GM23248 (cell line): ENCODE data around the gene SEMA3B. TPM values are rescaled to one million over a fixed set of nuclear protein-coding genes. Genes with fewer than 3 reads are reported as not detected.

Experiments
- DNase-seq: peaks from one replicate; pipeline ENCODE4 v3.0.0-alpha.2; 2015
- H2AFZ ChIP-seq: fragments of 200-600 bp; sonication (generic); 2 replicates; pipeline ENCODE4 v1.6.1; 2016; ENCODE audit warnings: antibody characterized with exemption
- H3F3A ChIP-seq: fragments of 200-600 bp; sonication (generic); 2 replicates; pipeline ENCODE4 v1.6.1; 2016; ENCODE audit warnings: mild to moderate bottlenecking, antibody characterized with exemption, mixed run types; ENCODE audit not compliant: insufficient read depth
- H3K27ac ChIP-seq: fragments of 200-600 bp; sonication (generic); 2 replicates; pipeline ENCODE4 v1.5.1; 2016; ENCODE audit warnings: mild to moderate bottlenecking
- H3K27me3 ChIP-seq: fragments of 200-600 bp; sonication (generic); replicated peaks from 2 replicates; pipeline ENCODE4 v1.6.1; 2016; ENCODE audit warnings: mild to moderate bottlenecking; ENCODE audit not compliant: insufficient read depth
- H3K36me3 ChIP-seq: fragments of 200-600 bp; sonication (generic); 2 replicates; pipeline ENCODE4 v1.6.1; 2016; ENCODE audit warnings: low read depth, mild to moderate bottlenecking
- H3K4me1 ChIP-seq: fragments of 200-600 bp; sonication (generic); 2 replicates; pipeline ENCODE4 v1.6.1; 2016; ENCODE audit warnings: mild to moderate bottlenecking; ENCODE audit not compliant: insufficient read depth
- H3K4me2 ChIP-seq: fragments of 200-600 bp; sonication (generic); one replicate; pipeline ENCODE4 v1.6.1; 2016; ENCODE audit warnings: mild to moderate bottlenecking; ENCODE audit not compliant: unreplicated experiment
- H3K4me3 ChIP-seq: fragments of 200-600 bp; sonication (generic); 2 replicates; pipeline ENCODE4 v1.5.1; 2016; ENCODE audit warnings: mild to moderate bottlenecking
- H3K79me2 ChIP-seq: fragments of 200-600 bp; sonication (generic); 2 replicates; pipeline ENCODE4 v1.6.1; 2016; ENCODE audit warnings: mild to moderate bottlenecking; ENCODE audit not compliant: insufficient read depth
- H3K9ac ChIP-seq: fragments of 200-600 bp; sonication (generic); 2 replicates; pipeline ENCODE4 v1.6.1; 2016; ENCODE audit warnings: mild to moderate bottlenecking
- H3K9me2 ChIP-seq: fragments of 200-600 bp; sonication (generic); 2 replicates; pipeline ENCODE4 v1.6.1; 2016; ENCODE audit warnings: mixed run types, mild to moderate bottlenecking, moderate library complexity; ENCODE audit not compliant: insufficient read depth
- H3K9me3 ChIP-seq: fragments of 200-600 bp; sonication (generic); one replicate; pipeline ENCODE4 v1.6.1; 2017; ENCODE audit warnings: low read depth
- H4K20me1 ChIP-seq: fragments of 200-600 bp; sonication (generic); 2 replicates; pipeline ENCODE4 v1.6.0; 2016; ENCODE audit not compliant: insufficient read depth
- EZH2 ChIP-seq: fragments of 200-600 bp; sonication (generic); IDR thresholded peaks from 2 replicates; pipeline ENCODE4 v1.6.1; 2018; ENCODE audit warnings: antibody characterized with exemption, mild to moderate bottlenecking; ENCODE audit not compliant: insufficient read depth, poor library complexity, severe bottlenecking
- EZH2phosphoT487 ChIP-seq: fragments of 200-600 bp; sonication (generic); IDR thresholded peaks from 2 replicates; pipeline ENCODE4 v1.6.1; 2018; ENCODE audit warnings: antibody characterized with exemption, moderate library complexity, mild to moderate bottlenecking, low read depth; ENCODE audit not compliant: insufficient read depth
- WGBS, 2 experiments: methylation state at CpG; one replicate each; pipeline ENCODE4 v1.1.6; 2015 to 2017; ENCODE audit warnings: low lambda C conversion rate in 2 of 2, low coverage in 1 of 2; ENCODE audit errors: missing lambda C conversion rate in 2 of 2; 5-methylcytosine and 5-hydroxymethylcytosine counted together
- in situ Hi-C: fragments of 300-500 bp; cut with MboI; formaldehyde crosslinking; loops from 2 replicates; pipeline ENCODE4 v1.15.0; 2020
- polyA plus RNA-seq: library from polyadenylated mRNA; unstranded; fragments of >200 nt; fragmentation: Nextera tagmentation; extraction: Ambion mirVana; gene quantifications from 2 replicates; pipeline ENCODE4 v1.2.1, GENCODE V29; 2016
- total RNA-seq: library from RNA; depleted of rRNA; stranded (reverse); fragments of >200 nt; shearing (Covaris generic); gene quantifications from 2 replicates; pipeline ENCODE4 v1.2.3, GENCODE V29; 2014

The SEMA3B gene
- total and polyA plus RNA-seq, 2 experiments from 2014 or later, result 7.6 to 8.8 TPM

DNA sequence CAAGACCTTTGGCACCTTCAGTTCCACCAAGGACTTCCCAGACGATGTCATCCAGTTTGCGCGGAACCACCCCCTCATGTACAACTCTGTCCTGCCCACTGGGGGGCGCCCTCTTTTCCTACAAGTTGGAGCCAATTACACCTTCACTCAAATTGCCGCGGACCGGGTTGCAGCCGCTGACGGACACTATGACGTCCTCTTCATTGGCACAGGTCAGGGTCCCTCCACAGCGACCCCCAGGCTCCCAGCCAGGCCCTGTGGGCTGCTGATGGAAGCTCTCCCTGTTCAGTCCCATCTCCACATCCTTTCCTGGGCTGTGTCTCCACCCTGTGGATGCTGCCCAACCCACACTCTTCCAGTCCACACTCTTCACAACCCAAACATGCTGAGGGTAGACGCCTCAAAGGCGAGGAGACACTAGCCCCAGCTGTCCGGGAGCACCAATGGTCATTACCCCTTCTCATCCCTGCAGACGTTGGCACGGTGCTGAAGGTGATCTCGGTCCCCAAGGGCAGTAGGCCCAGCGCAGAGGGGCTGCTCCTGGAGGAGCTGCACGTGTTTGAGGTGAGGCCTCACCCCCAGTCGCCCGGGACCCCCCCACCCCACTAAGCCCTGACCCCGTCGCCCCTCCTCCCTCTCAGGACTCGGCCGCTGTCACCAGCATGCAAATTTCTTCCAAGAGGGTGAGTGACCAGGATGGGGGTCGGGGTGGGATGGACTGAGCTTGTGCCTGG lies 5.6 kb downstream of the SEMA3B start:
- H3K27ac ChIP-seq, result no peak overlapping the region
- H2AFZ ChIP-seq, result no peak overlapping the region
- no peaks in the 10 kb centered on the region for H3F3A ChIP-seq
- H3K36me3 ChIP-seq, result no peaks in the 10 kb centered on the region
- in situ Hi-C loops, result loop anchor here (5.0 kb wide), 1 partner anchor 77 kb away; no protein-coding TSS in a partner anchor
- no peaks in the 10 kb centered on the region for H3K27me3 ChIP-seq
- no peaks in the 10 kb centered on the region for H3K9me3 ChIP-seq
- no peak overlapping the region for H3K9ac ChIP-seq
- H3K79me2 ChIP-seq, result no peaks in the 10 kb centered on the region
- no peaks in the 10 kb centered on the region for H3K9me2 ChIP-seq
- H3K4me3 ChIP-seq, result no peak overlapping the region
- H4K20me1 ChIP-seq, result no peaks in the 10 kb centered on the region
- H3K4me2 ChIP-seq, result no peak overlapping the region
- TF ChIP-seq EZH2 (no peak), EZH2phosphoT487 (no peak)
- H3K4me1 ChIP-seq, result peaks cover 11% of the 10 kb centered on the region
- 58 to 59% methylated on average over 21 to 26 of the region's 26 CpGs for WGBS, 2 experiments
- DNase-seq, result peak; percentile 71

DNA sequence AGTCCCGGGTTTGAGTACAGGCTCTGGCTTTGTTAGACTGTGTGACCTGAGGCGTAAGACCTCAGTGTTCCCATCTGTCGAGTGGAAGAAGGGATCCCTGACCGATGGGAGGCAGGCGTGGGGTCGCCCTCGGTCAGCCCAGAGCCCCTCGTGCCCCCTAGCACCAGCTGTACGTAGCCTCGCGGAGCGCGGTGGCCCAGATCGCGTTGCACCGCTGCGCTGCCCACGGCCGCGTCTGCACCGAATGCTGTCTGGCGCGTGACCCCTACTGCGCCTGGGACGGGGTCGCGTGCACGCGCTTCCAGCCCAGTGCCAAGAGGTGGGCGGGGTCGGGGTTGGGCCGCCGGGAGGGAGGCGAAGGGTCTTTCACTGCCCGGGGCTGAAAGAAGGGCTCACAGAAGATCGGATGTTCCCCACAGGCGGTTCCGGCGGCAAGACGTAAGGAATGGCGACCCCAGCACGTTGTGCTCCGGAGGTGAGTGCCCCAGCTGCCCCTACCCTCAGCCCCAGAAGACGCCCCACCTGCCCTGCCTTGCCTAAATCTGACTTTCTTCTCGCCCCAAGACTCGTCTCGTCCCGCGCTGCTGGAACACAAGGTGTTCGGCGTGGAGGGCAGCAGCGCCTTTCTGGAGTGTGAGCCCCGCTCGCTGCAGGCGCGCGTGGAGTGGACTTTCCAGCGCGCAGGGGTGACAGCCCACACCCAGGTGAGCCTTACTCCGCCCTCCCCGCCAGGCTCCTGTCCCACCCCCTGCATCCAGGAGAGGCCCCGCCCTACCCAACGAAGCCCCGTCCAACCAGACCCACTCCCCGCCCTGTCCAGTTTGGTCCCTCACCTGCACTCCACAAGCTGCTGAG lies 6.4 kb downstream of the SEMA3B start:
- H3K27me3 ChIP-seq, result no peaks in the 10 kb centered on the region
- DNase-seq, result no peak
- in situ Hi-C loops, result no loop called here
- H3K9me3 ChIP-seq, result no peaks in the 10 kb centered on the region
- H4K20me1 ChIP-seq, result no peaks in the 10 kb centered on the region
- no peaks in the 10 kb centered on the region for H3K36me3 ChIP-seq
- H3K4me1 ChIP-seq, result peaks cover 2% of the 10 kb centered on the region
- no peaks in the 10 kb centered on the region for H3K9me2 ChIP-seq
- TF ChIP-seq EZH2 (no peak), EZH2phosphoT487 (no peak)
- H3K9ac ChIP-seq, result no peak overlapping the region
- H3K79me2 ChIP-seq, result no peaks in the 10 kb centered on the region
- no peak overlapping the region for H2AFZ ChIP-seq
- H3K4me3 ChIP-seq, result no peak overlapping the region
- H3K27ac ChIP-seq, result no peak overlapping the region
- no peak overlapping the region for H3K4me2 ChIP-seq
- WGBS, 2 experiments, result 87 to 94% methylated on average over 23 to 65 of the region's 65 CpGs
- no peaks in the 10 kb centered on the region for H3F3A ChIP-seq

DNA sequence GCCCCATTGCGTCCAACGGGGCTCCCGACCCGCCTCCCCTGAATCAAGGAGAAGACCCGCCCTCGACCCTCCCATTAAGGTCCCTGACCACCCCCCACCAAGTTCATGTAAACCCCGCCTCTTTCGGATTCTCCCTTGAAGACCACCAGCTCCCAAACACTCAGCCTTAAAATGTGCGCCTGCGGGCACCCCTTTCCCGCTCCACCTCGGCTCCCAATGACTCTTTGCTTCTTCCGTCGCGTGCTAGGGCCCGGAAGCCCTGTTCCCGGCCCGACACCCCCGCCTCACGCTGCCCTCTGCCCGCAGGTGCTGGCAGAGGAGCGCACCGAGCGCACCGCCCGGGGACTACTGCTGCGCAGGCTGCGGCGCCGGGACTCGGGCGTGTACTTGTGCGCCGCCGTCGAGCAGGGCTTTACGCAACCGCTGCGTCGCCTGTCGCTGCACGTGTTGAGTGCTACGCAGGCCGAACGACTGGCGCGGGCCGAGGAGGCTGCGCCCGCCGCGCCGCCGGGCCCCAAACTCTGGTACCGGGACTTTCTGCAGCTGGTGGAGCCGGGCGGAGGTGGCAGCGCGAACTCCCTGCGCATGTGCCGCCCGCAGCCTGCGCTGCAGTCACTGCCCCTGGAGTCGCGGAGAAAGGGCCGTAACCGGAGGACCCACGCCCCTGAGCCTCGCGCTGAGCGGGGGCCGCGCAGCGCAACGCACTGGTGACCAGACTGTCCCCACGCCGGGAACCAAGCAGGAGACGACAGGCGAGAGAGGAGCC lies 7.2 kb downstream of the SEMA3B start:
- no peak overlapping the region for H3K4me3 ChIP-seq
- no peaks in the 10 kb centered on the region for H3K79me2 ChIP-seq
- no peaks in the 10 kb centered on the region for H4K20me1 ChIP-seq
- no peak for DNase-seq
- no peaks in the 10 kb centered on the region for H3F3A ChIP-seq
- no peak overlapping the region for H3K9ac ChIP-seq
- 85 to 89% methylated on average over 48 to 79 of the region's 79 CpGs for WGBS, 2 experiments
- no peaks in the 10 kb centered on the region for H3K4me1 ChIP-seq
- H3K9me2 ChIP-seq, result no peaks in the 10 kb centered on the region
- H3K27me3 ChIP-seq, result no peaks in the 10 kb centered on the region
- in situ Hi-C loops, result no loop called here
- no peaks in the 10 kb centered on the region for H3K36me3 ChIP-seq
- TF ChIP-seq EZH2 (no peak), EZH2phosphoT487 (no peak)
- H2AFZ ChIP-seq, result no peak overlapping the region
- no peak overlapping the region for H3K4me2 ChIP-seq
- no peaks in the 10 kb centered on the region for H3K9me3 ChIP-seq
- no peak overlapping the region for H3K27ac ChIP-seq

- DNase-seq, result no peak
- in situ Hi-C loops, result no loop called here
- no peaks in the 10 kb centered on the region for H3K4me1 ChIP-seq
- no peak overlapping the region for H3K4me3 ChIP-seq
- no peaks in the 10 kb centered on the region for H3K27me3 ChIP-seq
- H4K20me1 ChIP-seq, result no peaks in the 10 kb centered on the region
- H3K27ac ChIP-seq, result no peak overlapping the region
- H3K9ac ChIP-seq, result no peak overlapping the region
- WGBS, 2 experiments, result 94 to 99% methylated on average over 15 to 17 of the region's 17 CpGs
- H2AFZ ChIP-seq, result no peak overlapping the region
- no peaks in the 10 kb centered on the region for H3K9me3 ChIP-seq
- no peaks in the 10 kb centered on the region for H3K79me2 ChIP-seq
- H3K4me2 ChIP-seq, result no peak overlapping the region
- H3K9me2 ChIP-seq, result no peaks in the 10 kb centered on the region
- no peak for TF ChIP-seq EZH2phosphoT487
- no peak for TF ChIP-seq EZH2
- H3F3A ChIP-seq, result no peaks in the 10 kb centered on the region
- H3K36me3 ChIP-seq, result no peaks in the 10 kb centered on the region
Measured at GRCh38 chr3:50276762-50277101, 7.8 kb downstream of the SEMA3B start.
